GM12874 (cell line): ENCODE measurements around the gene ARL15.

Source experiments
- CTCF ChIP-seq: IDR thresholded peaks from 2 replicates; pipeline ENCODE4 v1.5.1; 2011; ENCODE audit warnings: low read depth, mild to moderate bottlenecking, control low read depth, low read length, moderate library complexity; ENCODE audit not compliant: insufficient read depth

ARL15 gene

GRCh38 chr5:54094706-54095105 is 215.7 kb downstream of the ARL15 start:
- TF ChIP-seq CTCF = no peak

- TF ChIP-seq CTCF = no peak
Observed at GRCh38 chr5:54093861-54094260, 216.5 kb downstream of the ARL15 start.

- TF ChIP-seq CTCF = no peak
Observed at GRCh38 chr5:54093081-54093492, 217.3 kb downstream of the ARL15 start.

- no peak for TF ChIP-seq CTCF
Observed at GRCh38 chr5:54091307-54092130, 218.9 kb downstream of the ARL15 start.

GRCh38 chr5:54090495-54091120 is 219.8 kb downstream of the ARL15 start:
- TF ChIP-seq CTCF = no peak

- TF ChIP-seq CTCF = no peak
Observed at GRCh38 chr5:54088081-54088480, 222.3 kb downstream of the ARL15 start.

GRCh38 chr5:54087436-54087835 is 222.9 kb downstream of the ARL15 start:
- no peak for TF ChIP-seq CTCF
